Tibial nerve (tissue), 3 donors: ENCODE data around the gene TCF12.

ENCODE experiments used
- CTCF ChIP-seq, 5 experiments: fragments of 200-600 bp in 3 of 5; fragments of 450-650 bp in 2 of 5; sonication (generic) in 3 of 5; IDR thresholded peaks; one replicate each; pipeline ENCODE4 v1.5.1; 2016 to 2019; ENCODE audit warnings: antibody characterized with exemption in 5 of 5, mild to moderate bottlenecking in 3 of 5, moderate library complexity in 2 of 5
- POLR2A ChIP-seq, 2 donors: fragments of 450-650 bp; IDR thresholded peaks; one replicate each; pipeline ENCODE4 v1.6.1; 2017; ENCODE audit warnings: antibody characterized with exemption in 2 of 2, mild to moderate bottlenecking in 2 of 2, moderate library complexity in 2 of 2

- no peak for TF ChIP-seq CTCF (IDR thresholded peaks at IDR 0.05)
- TF ChIP-seq POLR2A (IDR thresholded peaks at IDR 0.05), result no peak
Observed at GRCh38 chr15:57223345-57223744, 304.9 kb downstream of the TCF12 start.
